ENCODE results near the gene DYRK1A. TPM values are rescaled to one million over a fixed set of nuclear protein-coding genes. Genes with fewer than 3 reads are reported as not detected.

Gene DYRK1A
- total and polyA plus RNA-seq, 2 experiments from 2014 or later: 4.2 to 61.7 TPM

DNA sequence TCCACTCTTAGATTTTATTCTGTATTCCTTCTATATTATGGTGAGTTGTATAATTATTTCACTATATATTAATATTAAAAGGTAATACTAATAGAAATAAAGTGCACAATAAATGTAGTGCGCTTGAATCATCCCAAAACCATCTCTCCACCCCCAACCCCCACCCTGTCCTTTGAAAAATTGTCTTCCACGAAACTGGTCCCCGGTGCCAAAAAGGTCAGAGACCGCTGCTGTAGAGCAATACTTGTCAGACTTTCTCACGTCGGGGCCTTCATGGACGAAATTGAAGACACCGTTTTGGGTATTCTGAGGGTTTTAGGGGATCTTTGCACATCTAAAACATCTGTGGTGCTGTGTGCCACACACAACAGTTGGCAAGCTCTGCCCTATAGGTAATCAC, 19.6 kb downstream of the DYRK1A start:
- DNase-seq (ENCODE audit: low read depth in 1 of 2, low spot score in 1 of 2): no peak
- TF ChIP-seq, protein P1, sequence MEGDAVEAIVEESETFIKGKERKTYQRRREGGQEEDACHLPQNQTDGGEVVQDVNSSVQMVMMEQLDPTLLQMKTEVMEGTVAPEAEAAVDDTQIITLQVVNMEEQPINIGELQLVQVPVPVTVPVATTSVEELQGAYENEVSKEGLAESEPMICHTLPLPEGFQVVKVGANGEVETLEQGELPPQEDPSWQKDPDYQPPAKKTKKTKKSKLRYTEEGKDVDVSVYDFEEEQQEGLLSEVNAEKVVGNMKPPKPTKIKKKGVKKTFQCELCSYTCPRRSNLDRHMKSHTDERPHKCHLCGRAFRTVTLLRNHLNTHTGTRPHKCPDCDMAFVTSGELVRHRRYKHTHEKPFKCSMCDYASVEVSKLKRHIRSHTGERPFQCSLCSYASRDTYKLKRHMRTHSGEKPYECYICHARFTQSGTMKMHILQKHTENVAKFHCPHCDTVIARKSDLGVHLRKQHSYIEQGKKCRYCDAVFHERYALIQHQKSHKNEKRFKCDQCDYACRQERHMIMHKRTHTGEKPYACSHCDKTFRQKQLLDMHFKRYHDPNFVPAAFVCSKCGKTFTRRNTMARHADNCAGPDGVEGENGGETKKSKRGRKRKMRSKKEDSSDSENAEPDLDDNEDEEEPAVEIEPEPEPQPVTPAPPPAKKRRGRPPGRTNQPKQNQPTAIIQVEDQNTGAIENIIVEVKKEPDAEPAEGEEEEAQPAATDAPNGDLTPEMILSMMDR (IDR thresholded peaks at IDR 0.05; ENCODE audit: low read depth, low read length): no peak
- no peaks in the 10 kb centered on the region for H3K27me3 ChIP-seq
- H3K36me3 ChIP-seq: no peaks in the 10 kb centered on the region
- H3K4me1 ChIP-seq (ENCODE audit: low read depth): peaks cover 11% of the 10 kb centered on the region
- H3K4me3 ChIP-seq: no peak overlapping the region
- H3K27ac ChIP-seq: no peak overlapping the region
- no peaks in the 10 kb centered on the region for H3K9me3 ChIP-seq (ENCODE audit: low read depth)

DNA sequence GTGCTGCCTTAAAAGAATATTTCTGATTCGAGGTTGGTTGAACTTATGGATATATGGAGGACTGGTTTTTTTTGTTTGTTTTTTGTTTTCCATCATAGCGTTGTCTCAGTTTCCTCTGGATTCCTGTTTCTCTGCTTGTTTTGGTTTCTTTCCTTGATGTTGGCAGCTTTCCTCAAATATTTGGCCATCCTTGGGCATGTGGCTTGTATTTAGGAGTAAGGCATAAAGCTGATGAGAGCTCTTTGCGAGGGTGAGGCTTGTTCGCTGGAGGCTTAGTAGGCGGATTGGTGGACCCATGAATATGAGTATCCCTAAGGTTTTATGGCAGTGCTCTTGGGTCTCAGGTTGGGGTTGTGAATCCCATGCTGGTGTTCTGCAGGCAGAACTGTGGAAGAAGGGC, 22.9 kb downstream of the DYRK1A start:
- H3K4me3 ChIP-seq: no peak overlapping the region
- peaks cover 11% of the 10 kb centered on the region for H3K4me1 ChIP-seq (ENCODE audit: low read depth)
- TF ChIP-seq, protein P1 (IDR thresholded peaks at IDR 0.05; ENCODE audit: low read depth, low read length): no peak
- H3K27ac ChIP-seq: no peak overlapping the region
- no peaks in the 10 kb centered on the region for H3K27me3 ChIP-seq
- DNase-seq (ENCODE audit: low read depth in 1 of 2, low spot score in 1 of 2): no peak
- H3K36me3 ChIP-seq: no peaks in the 10 kb centered on the region
- no peaks in the 10 kb centered on the region for H3K9me3 ChIP-seq (ENCODE audit: low read depth)

DNA sequence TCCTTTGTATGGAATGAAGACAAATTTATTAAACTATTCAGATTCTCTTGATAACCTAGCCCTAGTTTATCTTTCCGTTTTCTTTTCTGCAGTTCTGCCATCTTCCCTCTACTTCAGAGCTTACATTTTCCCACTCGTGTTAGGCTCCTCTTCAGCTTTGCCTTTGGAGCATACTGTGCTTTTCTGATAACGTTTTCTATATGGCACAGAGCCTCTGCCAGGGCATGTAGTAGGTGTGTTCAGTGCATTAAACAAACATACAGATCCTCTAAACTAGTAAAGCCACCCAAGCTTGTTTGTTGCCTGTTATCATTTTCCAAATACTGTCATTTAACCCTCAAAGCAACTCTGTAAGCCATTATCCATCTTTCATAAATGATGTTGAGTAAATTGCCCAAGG, 25.1 kb downstream of the DYRK1A start:
- Histone ChIP-seq H3K36me3 (no peaks in the 10 kb centered on the region), H3K4me3 (no peak overlapping the region), H3K27ac (no peak overlapping the region), H3K4me1 (ENCODE audit: low read depth) (peaks cover 10% of the 10 kb centered on the region), H3K27me3 (no peaks in the 10 kb centered on the region), H3K9me3 (ENCODE audit: low read depth) (no peaks in the 10 kb centered on the region)
- TF ChIP-seq, protein P1 (IDR thresholded peaks at IDR 0.05; ENCODE audit: low read depth, low read length): no peak
- DNase-seq (ENCODE audit: low read depth in 1 of 2, low spot score in 1 of 2): no peak

DNA sequence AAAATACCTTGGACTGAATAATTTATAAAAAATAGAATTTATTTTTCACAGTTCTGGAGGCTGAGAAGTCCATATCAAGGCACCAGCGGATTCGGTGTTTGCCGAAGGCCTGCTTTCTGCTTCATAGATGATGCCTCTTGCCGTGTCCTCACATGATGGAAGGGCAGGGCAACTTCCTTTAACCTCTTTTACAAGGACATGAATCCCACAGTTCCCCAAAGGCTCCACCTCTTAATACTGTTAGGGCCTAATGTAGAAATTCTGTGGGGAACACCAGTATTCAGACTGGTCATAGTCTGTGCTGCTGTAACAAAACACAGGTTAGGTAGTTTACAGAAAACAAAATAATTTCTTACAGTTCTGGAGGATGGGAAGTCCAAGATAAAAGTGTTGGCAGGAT, 25.9 kb downstream of the DYRK1A start:
- Histone ChIP-seq H3K27me3 (no peaks in the 10 kb centered on the region), H3K27ac (no peak overlapping the region), H3K4me1 (ENCODE audit: low read depth) (peaks cover 18% of the 10 kb centered on the region), H3K36me3 (no peaks in the 10 kb centered on the region), H3K9me3 (ENCODE audit: low read depth) (no peaks in the 10 kb centered on the region), H3K4me3 (no peak overlapping the region)
- no peak for DNase-seq (ENCODE audit: low read depth in 1 of 2, low spot score in 1 of 2)
- TF ChIP-seq, protein P1 (IDR thresholded peaks at IDR 0.05; ENCODE audit: low read depth, low read length): no peak

DNA sequence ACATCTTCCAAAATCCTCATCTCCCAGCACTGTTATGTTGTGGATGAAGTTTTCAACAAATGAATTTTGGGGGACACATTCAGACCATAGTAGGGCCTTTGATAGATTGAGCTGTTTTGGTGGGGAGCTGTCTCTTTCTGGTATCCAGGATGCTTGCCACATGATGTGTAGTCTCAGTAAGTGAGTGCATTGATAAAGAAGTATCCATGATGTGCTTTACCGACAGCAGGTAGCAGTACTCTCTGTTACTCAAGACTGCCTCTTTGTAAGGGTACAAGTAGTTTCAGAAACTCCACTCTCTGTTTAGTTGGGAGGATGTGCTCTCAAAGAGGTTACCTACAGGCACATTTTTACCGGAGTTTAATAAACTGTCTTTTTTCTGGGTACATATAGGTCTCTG, 26.5 kb downstream of the DYRK1A start:
- H3K4me1 ChIP-seq (ENCODE audit: low read depth): peaks cover 18% of the 10 kb centered on the region
- TF ChIP-seq, protein P1 (IDR thresholded peaks at IDR 0.05; ENCODE audit: low read depth, low read length): no peak

DNA sequence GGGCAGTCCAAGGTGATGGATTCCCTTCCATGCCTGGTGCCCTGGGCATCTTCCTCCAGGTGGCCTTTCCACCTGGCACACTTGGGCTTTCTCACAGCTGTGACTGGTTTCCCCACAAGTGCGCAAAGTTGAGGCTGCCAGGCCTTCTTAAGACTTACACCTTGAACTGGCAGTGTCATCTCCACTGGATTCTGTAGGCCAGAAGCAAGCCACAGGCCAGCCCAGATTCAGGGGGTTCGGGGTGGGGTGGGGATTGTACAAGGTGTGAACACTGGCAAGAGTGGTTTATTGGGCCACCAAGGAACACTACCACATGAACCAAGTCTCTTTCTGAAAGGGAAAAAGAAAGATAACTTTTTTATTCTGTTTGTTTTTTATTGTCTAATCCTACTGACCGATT, 27.2 kb downstream of the DYRK1A start:
- Histone ChIP-seq H3K27me3 (no peaks in the 10 kb centered on the region), H3K4me1 (ENCODE audit: low read depth) (peaks cover 18% of the 10 kb centered on the region), H3K9me3 (ENCODE audit: low read depth) (no peaks in the 10 kb centered on the region), H3K36me3 (no peaks in the 10 kb centered on the region), H3K4me3 (no peak overlapping the region), H3K27ac (peak overlapping the region; percentile 3)
- no peak for DNase-seq (ENCODE audit: low read depth in 1 of 2, low spot score in 1 of 2)
- TF ChIP-seq, protein P1 (IDR thresholded peaks at IDR 0.05; ENCODE audit: low read depth, low read length): no peak

More for the DNA sequence above, 26.5 kb downstream of the DYRK1A start:
- Histone ChIP-seq H3K27me3 (no peaks in the 10 kb centered on the region), H3K4me3 (no peak overlapping the region), H3K27ac (no peak overlapping the region), H3K9me3 (ENCODE audit: low read depth) (no peaks in the 10 kb centered on the region), H3K36me3 (no peaks in the 10 kb centered on the region)
- DNase-seq (ENCODE audit: low read depth in 1 of 2, low spot score in 1 of 2): no peak

Data from cardiac muscle cell (in vitro differentiated cells and primary cell).